DOHH2 (cell line): ENCODE results near the gene SYK.

Experiments used
- H3F3A ChIP-seq: fragments of 200-600 bp; sonication (generic), shearing (Covaris generic); 2 replicates; pipeline ENCODE4 v1.6.0; 2016; ENCODE audit warnings: antibody characterized with exemption, mild to moderate bottlenecking; ENCODE audit not compliant: control insufficient read depth, insufficient read depth
- H3K27ac ChIP-seq: fragments of 200-600 bp; sonication (generic); 2 replicates; pipeline ENCODE4 v1.5.1; 2014; ENCODE audit warnings: low read depth, mild to moderate bottlenecking, low read length, moderate library complexity
- H3K27me3 ChIP-seq: fragments of 200-600 bp; sonication (generic); 2 replicates; pipeline ENCODE4 v1.6.1; 2014; ENCODE audit warnings: mild to moderate bottlenecking, low read length, mixed read lengths; ENCODE audit not compliant: control insufficient read depth
- H3K36me3 ChIP-seq: fragments of 200-600 bp; sonication (generic); 2 replicates; pipeline ENCODE4 v1.6.1; 2014; ENCODE audit warnings: mild to moderate bottlenecking, low read length, moderate library complexity, mixed read lengths; ENCODE audit not compliant: control insufficient read depth
- H3K4me1 ChIP-seq: fragments of 200-600 bp; sonication (generic); 2 replicates; pipeline ENCODE4 v1.6.1; 2014; ENCODE audit warnings: mild to moderate bottlenecking, low read length, mixed read lengths; ENCODE audit not compliant: control insufficient read depth
- H3K4me2 ChIP-seq: fragments of 200-600 bp; sonication (generic); 2 replicates; pipeline ENCODE4 v1.6.0; 2014; ENCODE audit warnings: mild to moderate bottlenecking, low read length, moderate library complexity
- H3K4me3 ChIP-seq: fragments of 200-600 bp; sonication (generic); 2 replicates; pipeline ENCODE4 v1.5.1; 2014; ENCODE audit warnings: mild to moderate bottlenecking, low read length, mixed read lengths
- H3K79me2 ChIP-seq: fragments of 200-600 bp; sonication (generic); 2 replicates; pipeline ENCODE4 v1.6.1; 2014; ENCODE audit warnings: mild to moderate bottlenecking, low read length, mixed read lengths; ENCODE audit not compliant: control insufficient read depth
- H3K9me2 ChIP-seq: fragments of 200-600 bp; sonication (generic); replicated peaks from 2 replicates; pipeline ENCODE4 v1.6.1; 2014; ENCODE audit warnings: mild to moderate bottlenecking, low read length, mixed read lengths; ENCODE audit not compliant: control insufficient read depth
- H3K9me3 ChIP-seq: fragments of 200-600 bp; sonication (generic); 2 replicates; pipeline ENCODE4 v1.6.1; 2014; ENCODE audit warnings: antibody characterized with exemption, low read length, mixed read lengths; ENCODE audit not compliant: control insufficient read depth, insufficient read depth
- H4K20me1 ChIP-seq: fragments of 200-600 bp; sonication (generic); 2 replicates; pipeline ENCODE4 v1.6.0; 2014; ENCODE audit warnings: low read depth, mild to moderate bottlenecking, antibody characterized with exemption, low read length, moderate library complexity; ENCODE audit not compliant: control insufficient read depth, insufficient read depth
- EZH2phosphoT487 ChIP-seq: fragments of 200-600 bp; sonication (generic); IDR thresholded peaks from 2 replicates; pipeline ENCODE4 v1.6.1; 2017; ENCODE audit warnings: borderline replicate concordance, mild to moderate bottlenecking, antibody characterized with exemption, low read length, moderate library complexity, mixed read lengths
- TF ChIP-seq, protein P1 (sequence below): fragments of 200-600 bp; sonication (generic); IDR thresholded peaks from one replicate; pipeline ENCODE4 v1.5.1; 2014; ENCODE audit warnings: antibody characterized with exemption, mild to moderate bottlenecking, low read depth, low read length; ENCODE audit not compliant: poor library complexity, severe bottlenecking

SYK gene

DNA sequence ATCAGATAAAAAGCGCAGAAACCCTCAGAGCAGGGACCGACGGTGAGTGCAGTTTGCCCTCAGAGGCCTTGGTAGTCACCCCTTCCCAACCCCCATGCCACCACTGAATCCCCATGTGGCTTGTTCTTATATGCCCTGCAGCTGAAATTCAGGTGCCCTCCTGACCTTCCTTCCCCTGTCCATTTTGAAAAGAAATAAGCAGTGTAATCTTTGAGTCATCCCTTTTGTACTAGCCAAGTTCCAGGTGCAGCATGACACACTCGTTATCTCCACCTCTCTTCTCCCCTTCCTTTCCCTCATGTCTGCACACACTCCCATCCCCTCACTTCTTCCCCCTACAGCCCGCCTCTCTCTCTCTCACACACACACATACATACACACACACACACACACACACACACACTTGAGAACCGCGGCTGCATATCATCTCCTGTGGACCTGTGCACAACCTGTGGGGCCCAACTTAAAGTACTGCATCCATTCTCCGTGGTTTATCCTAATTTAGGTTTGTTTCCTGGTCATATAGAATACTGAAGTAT is 53.1 kb downstream of the SYK start:
- Histone ChIP-seq H3K79me2 (peaks cover 42% of the 10 kb centered on the region), H3K27me3 (no peaks in the 10 kb centered on the region), H3K4me2 (no peak overlapping the region), H3K9me3 (no peaks in the 10 kb centered on the region), H3K27ac (no peak overlapping the region), H3K4me1 (peaks cover 3% of the 10 kb centered on the region; the same call in 1 of the 2 replicates), H3K9me2 (no peaks in the 10 kb centered on the region), H3K4me3 (no peak overlapping the region), H4K20me1 (no peaks in the 10 kb centered on the region), H3F3A (0 out of 2 replicates have a peak, but pooled peaks cover 2% of the 10 kb centered on the region), H3K36me3 (peaks cover 88% of the 10 kb centered on the region)
- TF ChIP-seq, protein P1, sequence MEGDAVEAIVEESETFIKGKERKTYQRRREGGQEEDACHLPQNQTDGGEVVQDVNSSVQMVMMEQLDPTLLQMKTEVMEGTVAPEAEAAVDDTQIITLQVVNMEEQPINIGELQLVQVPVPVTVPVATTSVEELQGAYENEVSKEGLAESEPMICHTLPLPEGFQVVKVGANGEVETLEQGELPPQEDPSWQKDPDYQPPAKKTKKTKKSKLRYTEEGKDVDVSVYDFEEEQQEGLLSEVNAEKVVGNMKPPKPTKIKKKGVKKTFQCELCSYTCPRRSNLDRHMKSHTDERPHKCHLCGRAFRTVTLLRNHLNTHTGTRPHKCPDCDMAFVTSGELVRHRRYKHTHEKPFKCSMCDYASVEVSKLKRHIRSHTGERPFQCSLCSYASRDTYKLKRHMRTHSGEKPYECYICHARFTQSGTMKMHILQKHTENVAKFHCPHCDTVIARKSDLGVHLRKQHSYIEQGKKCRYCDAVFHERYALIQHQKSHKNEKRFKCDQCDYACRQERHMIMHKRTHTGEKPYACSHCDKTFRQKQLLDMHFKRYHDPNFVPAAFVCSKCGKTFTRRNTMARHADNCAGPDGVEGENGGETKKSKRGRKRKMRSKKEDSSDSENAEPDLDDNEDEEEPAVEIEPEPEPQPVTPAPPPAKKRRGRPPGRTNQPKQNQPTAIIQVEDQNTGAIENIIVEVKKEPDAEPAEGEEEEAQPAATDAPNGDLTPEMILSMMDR, result no peak
- TF ChIP-seq EZH2phosphoT487, result no peak

DNA sequence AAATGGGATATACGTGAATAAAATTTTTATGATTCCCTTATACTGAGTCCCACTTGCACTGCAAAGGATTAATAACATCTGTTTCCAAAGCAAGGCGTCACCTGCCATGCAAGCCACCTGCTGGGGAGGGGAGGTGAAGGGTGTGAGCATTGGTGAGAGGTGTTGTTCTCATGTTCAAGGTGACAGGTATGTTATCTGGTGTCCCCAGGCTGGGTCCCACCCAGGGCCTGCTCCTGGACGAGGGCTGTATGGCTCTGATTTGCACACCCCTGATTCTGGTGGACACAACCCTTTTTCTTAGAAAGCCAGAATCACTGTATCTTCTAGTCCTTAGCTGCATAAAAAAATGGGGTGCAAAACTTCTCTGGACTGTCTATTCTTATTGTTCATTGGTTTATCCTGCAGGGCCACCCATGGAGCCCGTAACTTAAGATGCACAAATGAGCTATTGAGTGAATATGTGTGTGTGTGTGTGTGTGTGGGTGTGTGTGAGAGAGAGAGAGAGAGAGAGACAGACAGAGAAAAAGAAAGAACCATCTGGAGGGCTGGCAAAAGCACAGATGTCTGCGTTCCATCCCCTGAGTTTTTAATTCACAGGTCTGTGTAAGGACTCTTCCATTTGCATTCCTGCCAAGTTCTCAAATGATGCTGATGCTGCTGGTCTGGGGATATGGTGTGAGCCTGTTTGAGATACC is 53.7 kb downstream of the SYK start:
- no peaks in the 10 kb centered on the region for H3K27me3 ChIP-seq
- H3K9me2 ChIP-seq, result no peaks in the 10 kb centered on the region
- H3K4me2 ChIP-seq, result no peak overlapping the region
- no peaks in the 10 kb centered on the region for H3K9me3 ChIP-seq
- H4K20me1 ChIP-seq, result no peaks in the 10 kb centered on the region
- TF ChIP-seq, protein P1, result no peak
- no peak for TF ChIP-seq EZH2phosphoT487
- H3K4me3 ChIP-seq, result no peak overlapping the region
- 0 out of 2 replicates have a peak, but pooled peaks cover 2% of the 10 kb centered on the region for H3F3A ChIP-seq
- H3K27ac ChIP-seq, result no peak overlapping the region
- H3K4me1 ChIP-seq, result peaks cover 3% of the 10 kb centered on the region; the same call in 1 of the 2 replicates
- H3K79me2 ChIP-seq, result peaks cover 42% of the 10 kb centered on the region
- H3K36me3 ChIP-seq, result peaks cover 90% of the 10 kb centered on the region

DNA sequence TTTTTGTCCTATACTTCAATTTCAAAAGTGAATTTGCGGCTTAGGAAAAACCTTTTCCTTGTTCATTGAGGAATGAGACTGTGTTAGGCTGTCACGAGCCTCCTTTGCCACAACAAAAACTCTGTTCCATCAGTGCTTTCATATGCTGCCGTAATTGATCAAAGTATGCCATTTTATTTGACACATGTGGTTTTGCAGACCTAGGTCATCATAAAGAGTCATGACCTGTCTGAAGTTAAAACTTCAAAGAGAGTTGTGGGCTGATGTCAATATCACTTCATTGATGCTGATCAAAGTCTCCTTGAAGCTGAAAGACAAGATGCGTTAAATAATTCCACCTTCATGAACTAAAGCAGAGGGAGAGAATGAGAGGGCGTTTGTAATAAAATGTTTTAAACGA is 55.5 kb downstream of the SYK start:
- no peaks in the 10 kb centered on the region for H3K4me1 ChIP-seq
- H3K27me3 ChIP-seq, result no peaks in the 10 kb centered on the region
- H3K9me3 ChIP-seq, result no peaks in the 10 kb centered on the region
- H3K79me2 ChIP-seq, result peaks cover 39% of the 10 kb centered on the region
- no peaks in the 10 kb centered on the region for H4K20me1 ChIP-seq
- TF ChIP-seq EZH2phosphoT487, result no peak
- TF ChIP-seq, protein P1, result no peak
- H3K4me3 ChIP-seq, result no peak overlapping the region
- no peaks in the 10 kb centered on the region for H3K9me2 ChIP-seq
- no peak overlapping the region for H3K4me2 ChIP-seq
- no peak overlapping the region for H3K27ac ChIP-seq
- H3K36me3 ChIP-seq, result peaks cover 94% of the 10 kb centered on the region
- H3F3A ChIP-seq, result 0 out of 2 replicates have a peak, but pooled peaks cover 2% of the 10 kb centered on the region
